SK-N-SH (cell line): ENCODE data around the gene PSME1. TPM values are rescaled to one million over a fixed set of nuclear protein-coding genes. Genes with fewer than 3 reads are reported as not detected.

Source experiments
- CTCF ChIA-PET: fragments of 300-600, 350-600 bp; formaldehyde crosslinking; extraction: SDS; loops from one replicate; lab custom pipeline; 2021; lab: Yijun Ruan, JAX
- POLR2A ChIA-PET: fragments of 350-600 bp; sonication (Branson Sonifier 250); formaldehyde crosslinking; extraction: SDS; loops from one replicate; lab custom pipeline; 2020; ENCODE audit warnings: antibody characterized with exemption, inconsistent platforms; lab: Yijun Ruan, JAX
- DNase-seq: peaks from one replicate; pipeline ENCODE4 v3.0.0; 2012
- H2AFZ ChIP-seq: fragments of 200-600 bp; sonication (generic); 2 replicates; pipeline ENCODE4 v1.8.1; 2016; ENCODE audit warnings: antibody characterized with exemption, mild to moderate bottlenecking, low read depth
- H3F3A ChIP-seq: fragments of 200-600 bp; sonication (generic); replicated peaks from 2 replicates; pipeline ENCODE3; 2016; ENCODE audit warnings: antibody characterized with exemption, mild to moderate bottlenecking; ENCODE audit not compliant: insufficient read depth
- H3K27ac ChIP-seq, 2 experiments: fragments of 200-500 bp in 1 of 2; fragments of 200-600 bp in 1 of 2; sonication (Bioruptor generic) in 1 of 2; sonication (generic), shearing (Covaris generic) in 1 of 2; 2 replicates each; pipeline versions ENCODE4 v1.5.1 to v1.6.1; 2014 to 2016; ENCODE audit warnings: low read depth in 2 of 2, inconsistent platforms in 1 of 2, low read length in 1 of 2, mild to moderate bottlenecking in 1 of 2, mixed read lengths in 1 of 2
- H3K27me3 ChIP-seq: fragments of 200-600 bp; sonication (generic), shearing (Covaris generic); 2 replicates; pipeline ENCODE4 v1.6.1; 2016; ENCODE audit warnings: mixed run types; ENCODE audit not compliant: insufficient read depth
- H3K36me3 ChIP-seq, 2 experiments: fragments of 200-500 bp in 1 of 2; fragments of 200-600 bp in 1 of 2; sonication (Bioruptor generic) in 1 of 2; sonication (generic) in 1 of 2; replicated peaks in 1 of 2; 2 replicates each; pipeline versions ENCODE3 to v1.5.1; 2014 to 2016; ENCODE audit warnings: low read length in 1 of 2, mild to moderate bottlenecking in 1 of 2; ENCODE audit not compliant: insufficient read depth in 2 of 2, control insufficient read depth in 1 of 2
- H3K4me1 ChIP-seq, 2 experiments: fragments of 200-500 bp in 1 of 2; fragments of 200-600 bp in 1 of 2; sonication (Bioruptor generic) in 1 of 2; sonication (generic), shearing (Covaris generic) in 1 of 2; 2 replicates each; pipeline versions ENCODE4 v1.5.1 to v1.6.1; 2014 to 2016; ENCODE audit warnings: low read depth in 1 of 2, low read length in 1 of 2, mixed run types in 1 of 2; ENCODE audit not compliant: insufficient read depth in 2 of 2, control insufficient read depth in 1 of 2
- H3K4me2 ChIP-seq: fragments of 200-600 bp; sonication (generic), shearing (Covaris generic); 2 replicates; pipeline ENCODE4 v1.6.1; 2017; ENCODE audit warnings: mixed run types
- H3K4me3 ChIP-seq, 2 experiments: fragments of 200-500 bp in 1 of 2; fragments of 200-600 bp in 1 of 2; sonication (Bioruptor generic) in 1 of 2; sonication (generic), shearing (Covaris generic) in 1 of 2; 2 replicates each; pipeline versions ENCODE4 v1.5.1 to v1.8.1; 2014 to 2016; ENCODE audit warnings: low read depth in 2 of 2, inconsistent platforms in 1 of 2, low read length in 1 of 2, mild to moderate bottlenecking in 1 of 2, mixed read lengths in 1 of 2, moderate library complexity in 1 of 2
- H3K79me2 ChIP-seq: fragments of 200-600 bp; sonication (generic); 2 replicates; pipeline ENCODE4 v1.8.1; 2017; ENCODE audit warnings: mild to moderate bottlenecking; ENCODE audit not compliant: insufficient read depth
- H3K9ac ChIP-seq: fragments of 200-600 bp; sonication (generic); 2 replicates; pipeline ENCODE4 v1.6.1; 2017; ENCODE audit warnings: mixed run types
- H3K9me2 ChIP-seq: fragments of 200-600 bp; sonication (generic); 2 replicates; pipeline ENCODE4 v1.6.1; 2017; ENCODE audit warnings: mixed run types
- H3K9me3 ChIP-seq: fragments of 200-600 bp; sonication (generic); 2 replicates; pipeline ENCODE4 v1.6.1; 2017; ENCODE audit warnings: mixed run types, mild to moderate bottlenecking, moderate library complexity
- H4K20me1 ChIP-seq: fragments of 200-600 bp; sonication (generic); 2 replicates; pipeline ENCODE4 v1.6.1; 2017; ENCODE audit warnings: mild to moderate bottlenecking, mixed run types; ENCODE audit not compliant: insufficient read depth
- CHD2 ChIP-seq: fragments of 150-350 bp; IDR thresholded peaks from 2 replicates; pipeline ENCODE4 v1.6.1; 2018; ENCODE audit warnings: low read length; ENCODE audit not compliant: partially characterized antibody
- ELF1 ChIP-seq: IDR thresholded peaks from 2 replicates; pipeline ENCODE4 v1.4.0; 2012
- FOXJ3 ChIP-seq: sonication (generic); formaldehyde crosslinking; IDR thresholded peaks from 2 replicates; pipeline ENCODE4 v1.5.1; 2020; ENCODE audit warnings: mild to moderate bottlenecking, missing genetic modification reagents
- FOXM1 ChIP-seq: IDR thresholded peaks from 2 replicates; pipeline ENCODE4 v1.4.0; 2012; ENCODE audit warnings: low read depth, mild to moderate bottlenecking
- IRF3 ChIP-seq: fragments of 150-350 bp; IDR thresholded peaks from 2 replicates; pipeline ENCODE4 v1.6.1; 2016; ENCODE audit warnings: mild to moderate bottlenecking, low read depth, low read length
- JUND ChIP-seq: IDR thresholded peaks from 2 replicates; pipeline ENCODE4 v1.4.0; 2012
- MAX ChIP-seq: IDR thresholded peaks from 2 replicates; pipeline ENCODE4 v1.4.0; 2012; ENCODE audit warnings: low read depth
- MEF2A ChIP-seq: IDR thresholded peaks from 2 replicates; pipeline ENCODE4 v1.4.0; 2012; ENCODE audit warnings: low read depth, borderline replicate concordance
- NRF1 ChIP-seq: IDR thresholded peaks from 2 replicates; pipeline ENCODE4 v1.6.1; 2012; ENCODE audit warnings: low read depth, mild to moderate bottlenecking, low read length
- POLR2AphosphoS5 ChIP-seq: IDR thresholded peaks from 2 replicates; pipeline ENCODE4 v1.6.1; 2012; ENCODE audit warnings: low read depth, low read length
- RAD21 ChIP-seq: IDR thresholded peaks from 2 replicates; pipeline ENCODE4 v1.6.1; 2012; ENCODE audit warnings: mild to moderate bottlenecking, low read length
- RFX5 ChIP-seq: IDR thresholded peaks from 2 replicates; pipeline ENCODE4 v1.6.1; 2012; ENCODE audit warnings: mild to moderate bottlenecking, improper control_type of control experiment, low read length
- SIN3A ChIP-seq: IDR thresholded peaks from 2 replicates; pipeline ENCODE4 v1.6.1; 2012; ENCODE audit warnings: low read depth, mild to moderate bottlenecking, low read length, moderate library complexity, borderline replicate concordance
- SMC3 ChIP-seq: IDR thresholded peaks from 2 replicates; pipeline ENCODE4 v1.6.1; 2012; ENCODE audit warnings: low read depth, low read length, improper control_type of control experiment
- TCF12 ChIP-seq: IDR thresholded peaks from 2 replicates; pipeline ENCODE4 v1.4.0; 2012
- TEAD4 ChIP-seq: IDR thresholded peaks from 2 replicates; pipeline ENCODE4 v1.4.0; 2012; ENCODE audit warnings: mild to moderate bottlenecking, borderline replicate concordance; ENCODE audit not compliant: insufficient read depth
- WGBS: methylation state at CpG from one replicate; pipeline ENCODE4 v1.1.6; 2017; ENCODE audit warnings: low lambda C conversion rate; 5-methylcytosine and 5-hydroxymethylcytosine counted together
- polyA plus RNA-seq, 3 experiments: library from polyadenylated mRNA; depleted of rRNA; stranded (reverse); fragments of >200 nt; gene quantifications; 2 replicates each; pipeline ENCODE4 v1.2.3, GENCODE V29; 2012
- TF ChIP-seq, protein P1 (sequence below): fragments of 150-350 bp; IDR thresholded peaks from 2 replicates; pipeline ENCODE4 v1.6.1; 2017; ENCODE audit warnings: antibody characterized with exemption, low read length, low read depth, borderline replicate concordance
- TF ChIP-seq, protein P2 (sequence below): IDR thresholded peaks from 2 replicates; pipeline ENCODE4 v1.4.0; 2012; ENCODE audit warnings: low read depth, borderline replicate concordance

The PSME1 gene
- polyA plus RNA-seq, 1 of the 3 experiments (the other 2 are of a cell fraction) = 287 TPM

DNA sequence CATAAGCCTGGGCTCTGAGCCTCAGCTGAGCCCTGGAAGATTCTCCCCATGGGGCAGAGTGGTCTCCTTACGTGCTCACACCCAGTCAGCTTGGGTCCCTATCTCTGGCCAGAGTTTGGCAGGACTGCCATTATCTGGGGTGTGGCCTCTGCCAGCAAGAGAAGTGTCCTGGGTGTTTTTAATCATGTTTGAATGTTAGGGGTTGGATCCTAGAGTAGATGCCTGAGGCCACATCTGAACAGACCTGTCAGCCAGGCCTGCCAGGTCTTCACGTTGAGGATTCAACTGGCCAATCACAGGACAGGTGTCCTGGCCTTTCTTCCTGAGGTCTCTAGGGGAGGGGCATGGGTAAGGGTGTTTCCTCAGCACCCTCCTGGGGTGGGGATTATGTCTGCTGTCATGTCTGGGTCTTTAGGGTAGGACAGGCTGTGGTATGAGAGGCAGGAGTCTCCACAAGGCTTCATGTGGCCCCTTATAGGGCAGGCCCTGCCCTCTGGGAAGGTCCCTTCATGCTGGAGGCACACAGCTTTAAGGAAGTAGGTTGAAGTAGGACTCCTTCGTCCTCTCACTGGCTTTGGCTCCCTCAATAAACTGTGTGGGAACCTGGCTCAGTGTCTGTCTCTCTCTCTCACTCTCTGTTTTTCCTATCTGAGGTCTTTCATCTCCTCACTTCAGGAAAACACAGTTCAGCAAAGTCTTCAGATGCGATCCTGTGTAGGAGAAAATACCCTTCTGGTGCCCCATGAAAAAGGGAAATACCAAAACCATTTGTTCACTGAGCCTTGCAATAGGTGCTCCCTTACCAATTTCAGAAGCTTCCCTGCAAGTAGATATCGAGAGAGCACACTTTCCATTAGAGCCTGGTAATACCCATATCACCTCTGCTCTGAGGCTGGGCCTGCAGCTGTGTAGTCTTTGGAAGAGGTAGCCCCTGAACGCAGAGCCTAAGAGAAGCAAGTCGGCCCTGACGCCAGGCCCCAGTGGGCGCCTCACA, 12.3 kb upstream of the PSME1 start:
- ChIA-PET CTCF (interaction anchor here (1.8 to 2.0 kb wide), 2 partner anchors 15 kb away, joined by 5 to 7 read pairs; no protein-coding TSS in a partner anchor), POLR2A (interaction anchor here (1.1 kb wide), 1 partner anchor 10 kb away, joined by 6 read pairs; no protein-coding TSS in a partner anchor)
- DNase-seq = no peak

DNA sequence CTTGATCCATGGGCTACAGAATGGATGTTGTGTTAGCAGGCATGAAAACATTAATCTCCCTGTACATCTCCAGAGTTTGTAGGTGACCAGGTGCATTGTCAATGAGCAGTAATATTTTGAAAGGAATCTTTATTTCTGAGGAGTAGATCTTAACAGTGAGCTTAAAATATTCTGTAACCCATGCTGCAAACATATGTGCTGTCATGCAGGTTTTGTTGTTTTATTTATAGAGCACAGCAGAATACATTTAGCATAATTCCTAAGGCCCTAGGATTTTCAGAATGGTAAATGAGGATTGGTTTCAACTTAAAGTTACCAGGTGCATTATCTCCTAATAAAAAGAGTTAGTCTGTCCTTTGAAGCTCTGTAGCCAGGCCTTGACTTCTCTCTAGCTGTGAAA, 9.1 kb upstream of the PSME1 start:
- ChIA-PET POLR2A (interaction anchor here (2.6 kb wide), 1 partner anchor 9 kb away, joined by 12 read pairs; the partner anchor contains the start of gene PSME1), CTCF (interaction anchor here (1.2 to 1.8 kb wide), 3 partner anchors 9 to 68 kb away, joined by 4 to 5 read pairs (median 5); partner anchors contain the start of gene PSME1)
- H3K79me2 ChIP-seq = no peaks in the 10 kb centered on the region
- no peak overlapping the region for H3K4me2 ChIP-seq
- H3K4me3 ChIP-seq = no peak overlapping the region
- no peaks in the 10 kb centered on the region for H3K27me3 ChIP-seq
- no peaks in the 10 kb centered on the region for H4K20me1 ChIP-seq
- no peak overlapping the region for H3K9ac ChIP-seq
- no peaks in the 10 kb centered on the region for H3K9me2 ChIP-seq
- peaks cover 0 to 3% of the 10 kb centered on the region in 2 experiments for H3K36me3 ChIP-seq
- no peaks in the 10 kb centered on the region for H3K9me3 ChIP-seq
- TF ChIP-seq MEF2A (no peak), RAD21 (no peak), SIN3A (no peak), FOXJ3 (CRISPR knock-in tag) (no peak), NRF1 (no peak), JUND (no peak), MAX (no peak), FOXM1 (no peak), ELF1 (no peak), SMC3 (no peak), POLR2AphosphoS5 (no peak), TCF12 (no peak), RFX5 (no peak), IRF3 (no peak)
- TF ChIP-seq, protein P1, sequence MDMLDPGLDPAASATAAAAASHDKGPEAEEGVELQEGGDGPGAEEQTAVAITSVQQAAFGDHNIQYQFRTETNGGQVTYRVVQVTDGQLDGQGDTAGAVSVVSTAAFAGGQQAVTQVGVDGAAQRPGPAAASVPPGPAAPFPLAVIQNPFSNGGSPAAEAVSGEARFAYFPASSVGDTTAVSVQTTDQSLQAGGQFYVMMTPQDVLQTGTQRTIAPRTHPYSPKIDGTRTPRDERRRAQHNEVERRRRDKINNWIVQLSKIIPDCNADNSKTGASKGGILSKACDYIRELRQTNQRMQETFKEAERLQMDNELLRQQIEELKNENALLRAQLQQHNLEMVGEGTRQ = no peak
- H3F3A ChIP-seq = peaks cover 6% of the 10 kb centered on the region
- H3K27ac ChIP-seq = no peak overlapping the region
- peaks cover 0 to 8% of the 10 kb centered on the region in 2 experiments; a peak in 1 of 4 replicates for H3K4me1 ChIP-seq
- DNase-seq = no peak
- no peak overlapping the region for H2AFZ ChIP-seq

More for the DNA sequence above, 12.3 kb upstream of the PSME1 start:
- Histone ChIP-seq H3K4me1 (no peaks in the 10 kb centered on the region), H3K79me2 (no peaks in the 10 kb centered on the region), H3F3A (peaks cover 2% of the 10 kb centered on the region), H3K27me3 (no peaks in the 10 kb centered on the region), H3K4me2 (no peak overlapping the region), H3K4me3 (no peak overlapping the region), H3K9me3 (no peaks in the 10 kb centered on the region), H4K20me1 (no peaks in the 10 kb centered on the region), H3K9me2 (no peaks in the 10 kb centered on the region), H2AFZ (no peak overlapping the region), H3K27ac (no peak overlapping the region), H3K9ac (no peak overlapping the region), H3K36me3 (peaks cover 3 to 27% of the 10 kb centered on the region in 2 experiments)
- WGBS = 83% methylated on average over 4 of the region's 9 CpGs
- no peak for TF ChIP-seq ELF1
- TF ChIP-seq, protein P2, sequence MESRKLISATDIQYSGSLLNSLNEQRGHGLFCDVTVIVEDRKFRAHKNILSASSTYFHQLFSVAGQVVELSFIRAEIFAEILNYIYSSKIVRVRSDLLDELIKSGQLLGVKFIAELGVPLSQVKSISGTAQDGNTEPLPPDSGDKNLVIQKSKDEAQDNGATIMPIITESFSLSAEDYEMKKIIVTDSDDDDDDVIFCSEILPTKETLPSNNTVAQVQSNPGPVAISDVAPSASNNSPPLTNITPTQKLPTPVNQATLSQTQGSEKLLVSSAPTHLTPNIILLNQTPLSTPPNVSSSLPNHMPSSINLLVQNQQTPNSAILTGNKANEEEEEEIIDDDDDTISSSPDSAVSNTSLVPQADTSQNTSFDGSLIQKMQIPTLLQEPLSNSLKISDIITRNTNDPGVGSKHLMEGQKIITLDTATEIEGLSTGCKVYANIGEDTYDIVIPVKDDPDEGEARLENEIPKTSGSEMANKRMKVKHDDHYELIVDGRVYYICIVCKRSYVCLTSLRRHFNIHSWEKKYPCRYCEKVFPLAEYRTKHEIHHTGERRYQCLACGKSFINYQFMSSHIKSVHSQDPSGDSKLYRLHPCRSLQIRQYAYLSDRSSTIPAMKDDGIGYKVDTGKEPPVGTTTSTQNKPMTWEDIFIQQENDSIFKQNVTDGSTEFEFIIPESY = no peak
- TF ChIP-seq CHD2 = no peak
- TF ChIP-seq TEAD4 = no peak
- TF ChIP-seq SIN3A = no peak
- TF ChIP-seq POLR2AphosphoS5 = no peak
- no peak for TF ChIP-seq MAX
